ENCODE data around the gene ARFGEF2. TPM values are rescaled to one million over a fixed set of nuclear protein-coding genes. Genes with fewer than 3 reads are reported as not detected.
"Not testable (repeated sequence)": the region's sequence is repeated elsewhere in the genome, so short reads cannot be mapped to it uniquely, and the experiment has no call there.

Gene ARFGEF2
- total and polyA plus RNA-seq, 2 donors (not counting 3 experiments of a cell fraction or from before 2014, with no cell fraction given) = 12.7 to 32.6 TPM

- no peak overlapping the region for H2AFZ ChIP-seq (ENCODE audit: low read depth, low read length)
- no peaks in the 10 kb centered on the region for H3K9me3 ChIP-seq (replicated peaks; ENCODE audit: control insufficient read depth, insufficient read depth, low read length)
- no peaks in the 10 kb centered on the region for H3K79me2 ChIP-seq (ENCODE audit: control insufficient read depth, insufficient read depth, low read length)
- H3K27me3 ChIP-seq (ENCODE audit: control insufficient read depth in 2 of 2, insufficient read depth in 2 of 2, low read length in 2 of 2) = no peaks in the 10 kb centered on the region
- intact Hi-C loops (cut with micrococcal nuclease) = no loop called here
- H3K27ac ChIP-seq (ENCODE audit: insufficient read depth, low read depth, low read length) = no peak overlapping the region
- DNase-seq (ENCODE audit: low read depth, low spot score) (no peak), FAIRE-seq (no peak)
- H3K4me3 ChIP-seq (replicated peaks in 1 of 3; ENCODE audit: insufficient read depth in 1 of 3, low read depth in 1 of 3, low read length in 3 of 3) = no peak overlapping the region
- no TSS peak for BruUV-seq (replicated peaks)
- H3K9ac ChIP-seq (replicated peaks; ENCODE audit: extremely low read depth, insufficient read depth, low read length) = no peak overlapping the region
- H3K9me1 ChIP-seq (replicated peaks; ENCODE audit: control insufficient read depth, extremely low read depth, insufficient read depth, low read length) = no peaks in the 10 kb centered on the region
- H4K20me1 ChIP-seq (replicated peaks; ENCODE audit: control insufficient read depth, extremely low read depth, insufficient read depth, low read length) = no peaks in the 10 kb centered on the region
- CTCF ChIA-PET = interaction anchor here (0.8 to 1.0 kb wide), 3 partner anchors 8 to 25 kb away, joined by 3 to 7 read pairs (median 3); no protein-coding TSS in a partner anchor
- H3K36me3 ChIP-seq (ENCODE audit: control insufficient read depth in 2 of 2, extremely low read depth in 1 of 2, insufficient read depth in 2 of 2, low read length in 2 of 2) = peaks cover 11 to 20% of the 10 kb centered on the region in 2 experiments
- POLR2A ChIA-PET = no interaction called here
- dilution Hi-C loops (cut with MboI; ENCODE audit: extremely low pct_ligation_motif_present, low sequenced_read_pairs) = no loop called here
- TF ChIP-seq CTCF (IDR thresholded peaks at IDR 0.05; ENCODE audit: extremely low read depth in 1 of 2, insufficient read depth in 1 of 2, low read depth in 1 of 2, low read length in 2 of 2) (no peak), GATA2 (IDR thresholded peaks at IDR 0.05; ENCODE audit: insufficient read depth, insufficient read length, low read depth, low read length) (no peak), POLR2AphosphoS5 (IDR thresholded peaks at IDR 0.05; ENCODE audit: insufficient read depth, low read depth, low read length) (no peak), JUN (IDR thresholded peaks at IDR 0.05; ENCODE audit: borderline replicate concordance, insufficient read depth, insufficient read length, low read depth) (no peak), EZH2 (IDR thresholded peaks at IDR 0.05; ENCODE audit: borderline replicate concordance, low read depth, low read length, severe bottlenecking) (no peak), FOS (IDR thresholded peaks at IDR 0.05; ENCODE audit: borderline replicate concordance, insufficient read depth, low read length) (no peak), MAX (IDR thresholded peaks at IDR 0.05; ENCODE audit: insufficient read depth, insufficient read length) (no peak), MYC (IDR thresholded peaks at IDR 0.05; ENCODE audit: low read depth, low read length) (no peak), POLR2A (IDR thresholded peaks at IDR 0.05; ENCODE audit: low read depth, low read length) (no peak)
- no peak overlapping the region for H3K4me2 ChIP-seq (ENCODE audit: insufficient read depth, low read length)
- H3K4me1 ChIP-seq (ENCODE audit: control insufficient read depth, extremely low read depth, insufficient read depth, low read length) = no peaks in the 10 kb centered on the region
Observed at GRCh38 chr20:49078310-49078709, 156.8 kb downstream of the ARFGEF2 start.

- H3K9me3 ChIP-seq (replicated peaks; ENCODE audit: control insufficient read depth, insufficient read depth, low read length); H3K27ac ChIP-seq (ENCODE audit: insufficient read depth, low read depth, low read length); H3K4me1 ChIP-seq (ENCODE audit: control insufficient read depth, extremely low read depth, insufficient read depth, low read length); H3K9ac ChIP-seq (replicated peaks; ENCODE audit: extremely low read depth, insufficient read depth, low read length); POLR2A ChIA-PET; H4K20me1 ChIP-seq (replicated peaks; ENCODE audit: control insufficient read depth, extremely low read depth, insufficient read depth, low read length); H3K4me3 ChIP-seq (replicated peaks in 1 of 3; ENCODE audit: insufficient read depth in 1 of 3, low read depth in 1 of 3, low read length in 3 of 3); dilution Hi-C loops (cut with MboI; ENCODE audit: extremely low pct_ligation_motif_present, low sequenced_read_pairs); H3K4me2 ChIP-seq (ENCODE audit: insufficient read depth, low read length); FAIRE-seq; BruUV-seq (replicated peaks); H3K9me1 ChIP-seq (replicated peaks; ENCODE audit: control insufficient read depth, extremely low read depth, insufficient read depth, low read length); CTCF ChIA-PET; H3K27me3 ChIP-seq (ENCODE audit: control insufficient read depth in 2 of 2, insufficient read depth in 2 of 2, low read length in 2 of 2); H2AFZ ChIP-seq (ENCODE audit: low read depth, low read length); intact Hi-C loops (cut with micrococcal nuclease); DNase-seq (ENCODE audit: low read depth, low spot score); H3K79me2 ChIP-seq (ENCODE audit: control insufficient read depth, insufficient read depth, low read length): not testable (repeated sequence)
- H3K36me3 ChIP-seq (ENCODE audit: control insufficient read depth in 2 of 2, extremely low read depth in 1 of 2, insufficient read depth in 2 of 2, low read length in 2 of 2) = peaks cover 11 to 31% of the 10 kb centered on the region in 2 experiments
Observed at GRCh38 chr20:49082295-49082694, 160.8 kb downstream of the ARFGEF2 start.
